NB4 (cell line): Measurements from ENCODE around the gene MACO1.

Experiments
- DNase-seq: peaks from one replicate; pipeline ENCODE4 v3.0.0; 2010; ENCODE audit warnings: low read depth
- H3K4me3 ChIP-seq: one replicate; pipeline ENCODE4 v1.5.1; 2011; ENCODE audit warnings: mild to moderate bottlenecking, low read depth, low read length, moderate library complexity
- MYC ChIP-seq: IDR thresholded peaks from 2 replicates; pipeline ENCODE4 v1.6.1; 2011; ENCODE audit warnings: low read depth, low read length
- POLR2A ChIP-seq: IDR thresholded peaks from 2 replicates; pipeline ENCODE4 v1.6.1; 2011; ENCODE audit warnings: mild to moderate bottlenecking; ENCODE audit not compliant: insufficient read length; ENCODE audit errors: extremely low read depth
- TF ChIP-seq, protein P1 (sequence below): IDR thresholded peaks from one replicate; pipeline ENCODE4 v1.5.1; 2012; ENCODE audit warnings: low read depth, low read length
- TF ChIP-seq, protein P2 (sequence below): IDR thresholded peaks from 2 replicates; pipeline ENCODE4 v1.6.1; 2011; ENCODE audit warnings: low read depth, low read length

Gene MACO1

DNA sequence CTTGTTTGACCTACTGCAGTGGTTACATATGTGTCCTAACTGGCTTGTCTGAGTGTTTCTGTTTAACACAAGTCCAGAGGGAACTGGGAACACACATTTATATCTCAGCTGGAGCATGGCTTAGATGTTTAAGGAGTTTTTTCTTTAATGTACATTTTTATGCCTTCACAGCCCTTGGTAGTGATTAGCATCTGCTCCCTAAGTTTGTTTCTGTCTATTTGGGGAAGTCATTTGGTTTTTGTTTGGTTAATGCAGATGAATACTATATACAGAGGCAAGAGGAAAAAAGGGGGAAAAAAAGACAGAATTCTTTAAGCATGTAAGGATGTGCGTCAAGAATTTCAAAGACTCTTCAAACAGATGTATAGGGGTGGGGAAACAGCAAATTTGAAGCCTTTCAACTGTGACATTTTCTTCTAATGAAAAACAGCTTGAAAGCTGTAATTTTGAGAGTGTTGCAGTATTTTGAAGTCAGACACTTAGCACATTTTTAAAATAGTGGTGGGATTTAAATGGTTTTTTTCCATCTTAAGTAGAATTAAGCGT, 15.4 kb downstream of the MACO1 start:
- no peak overlapping the region for H3K4me3 ChIP-seq
- TF ChIP-seq, protein P1, sequence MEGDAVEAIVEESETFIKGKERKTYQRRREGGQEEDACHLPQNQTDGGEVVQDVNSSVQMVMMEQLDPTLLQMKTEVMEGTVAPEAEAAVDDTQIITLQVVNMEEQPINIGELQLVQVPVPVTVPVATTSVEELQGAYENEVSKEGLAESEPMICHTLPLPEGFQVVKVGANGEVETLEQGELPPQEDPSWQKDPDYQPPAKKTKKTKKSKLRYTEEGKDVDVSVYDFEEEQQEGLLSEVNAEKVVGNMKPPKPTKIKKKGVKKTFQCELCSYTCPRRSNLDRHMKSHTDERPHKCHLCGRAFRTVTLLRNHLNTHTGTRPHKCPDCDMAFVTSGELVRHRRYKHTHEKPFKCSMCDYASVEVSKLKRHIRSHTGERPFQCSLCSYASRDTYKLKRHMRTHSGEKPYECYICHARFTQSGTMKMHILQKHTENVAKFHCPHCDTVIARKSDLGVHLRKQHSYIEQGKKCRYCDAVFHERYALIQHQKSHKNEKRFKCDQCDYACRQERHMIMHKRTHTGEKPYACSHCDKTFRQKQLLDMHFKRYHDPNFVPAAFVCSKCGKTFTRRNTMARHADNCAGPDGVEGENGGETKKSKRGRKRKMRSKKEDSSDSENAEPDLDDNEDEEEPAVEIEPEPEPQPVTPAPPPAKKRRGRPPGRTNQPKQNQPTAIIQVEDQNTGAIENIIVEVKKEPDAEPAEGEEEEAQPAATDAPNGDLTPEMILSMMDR: no peak
- no peak for TF ChIP-seq POLR2A
- TF ChIP-seq, protein P2, sequence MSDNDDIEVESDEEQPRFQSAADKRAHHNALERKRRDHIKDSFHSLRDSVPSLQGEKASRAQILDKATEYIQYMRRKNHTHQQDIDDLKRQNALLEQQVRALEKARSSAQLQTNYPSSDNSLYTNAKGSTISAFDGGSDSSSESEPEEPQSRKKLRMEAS: no peak
- no peak for TF ChIP-seq MYC
- no peak for DNase-seq

DNA sequence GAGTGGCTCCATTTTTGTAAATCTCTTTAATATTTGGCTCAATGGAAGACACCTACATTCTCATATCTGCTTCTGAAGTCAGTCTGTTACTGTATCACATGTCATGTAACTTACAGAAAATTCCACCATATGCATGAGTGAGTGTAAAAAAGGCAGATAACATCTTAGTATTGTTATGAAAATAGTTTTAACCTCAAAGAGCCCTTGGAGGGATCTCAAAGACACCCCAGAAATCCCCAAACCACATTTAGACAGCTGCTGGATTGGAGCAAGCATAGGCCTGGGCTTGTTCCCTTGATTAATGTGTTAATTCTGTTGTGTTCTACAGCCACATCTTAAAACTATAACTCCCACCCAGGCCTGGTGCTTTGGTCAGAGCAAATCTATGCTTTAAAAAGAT, 16.9 kb downstream of the MACO1 start:
- no peak for TF ChIP-seq MYC
- TF ChIP-seq, protein P2: no peak
- TF ChIP-seq, protein P1: no peak
- no peak for TF ChIP-seq POLR2A
- DNase-seq: no peak
- no peak overlapping the region for H3K4me3 ChIP-seq

DNA sequence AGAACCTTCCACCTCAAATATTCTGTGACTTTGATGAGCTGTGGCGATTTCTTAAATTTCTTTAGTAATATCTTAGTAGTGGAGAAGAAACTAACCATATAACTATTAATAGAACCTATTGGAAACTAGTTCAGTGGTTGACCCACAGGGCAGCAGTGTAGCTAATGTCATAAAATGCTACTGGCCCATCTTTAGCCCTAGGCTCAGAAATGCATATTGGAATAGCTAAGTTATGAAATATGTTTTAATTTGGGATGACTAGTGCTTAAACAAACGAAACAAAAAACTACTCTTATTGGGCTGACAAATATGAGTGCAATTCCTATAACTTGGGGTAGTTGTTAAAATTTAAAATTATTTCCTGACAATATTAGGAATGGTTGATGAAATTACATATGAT, 20.2 kb downstream of the MACO1 start:
- no peak for TF ChIP-seq MYC
- TF ChIP-seq, protein P2: no peak
- TF ChIP-seq, protein P1: no peak
- no peak for TF ChIP-seq POLR2A
- H3K4me3 ChIP-seq: no peak overlapping the region
- DNase-seq: no peak

- peak; percentile 20 for DNase-seq
- no peak overlapping the region for H3K4me3 ChIP-seq
- TF ChIP-seq, protein P1: no peak
- TF ChIP-seq, protein P2: no peak
- TF ChIP-seq POLR2A: no peak
- TF ChIP-seq MYC: no peak
These were observed 21.2 kb downstream of the MACO1 start for GRCh38 chr1:25451908-25452307.

DNA sequence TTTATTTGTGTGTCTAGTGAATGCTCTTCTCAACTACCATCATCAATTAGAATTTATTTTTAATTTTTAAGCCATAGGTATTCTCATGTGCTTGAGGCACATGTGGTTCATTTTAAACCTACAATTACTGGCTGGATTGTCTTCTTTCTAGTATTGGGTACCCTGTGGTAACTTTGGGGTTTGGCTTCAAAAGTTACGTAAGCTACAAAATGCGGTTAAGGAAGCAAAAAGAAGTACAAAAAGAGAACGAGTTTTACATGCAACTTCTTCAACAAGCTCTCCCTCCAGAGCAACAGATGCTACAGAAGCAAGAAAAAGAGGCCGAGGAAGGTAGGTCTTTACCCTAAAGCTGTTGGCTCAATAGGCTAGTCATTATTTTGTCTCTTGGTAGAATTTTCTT, 25.8 kb downstream of the MACO1 start:
- DNase-seq: peak; percentile 68
- TF ChIP-seq, protein P2: no peak
- TF ChIP-seq POLR2A (no peak), MYC (no peak)
- TF ChIP-seq, protein P1: no peak

More for the DNA sequence above, 25.8 kb downstream of the MACO1 start:
- no peak overlapping the region for H3K4me3 ChIP-seq
